Measurements from ENCODE around the gene GSN. TPM values are rescaled to one million over a fixed set of nuclear protein-coding genes. Genes with fewer than 3 reads are reported as not detected.

GSN gene
- total and polyA plus RNA-seq, 5 donors from 2014 or later: 2.7 to 12.1 (median 5.2) TPM

DNA sequence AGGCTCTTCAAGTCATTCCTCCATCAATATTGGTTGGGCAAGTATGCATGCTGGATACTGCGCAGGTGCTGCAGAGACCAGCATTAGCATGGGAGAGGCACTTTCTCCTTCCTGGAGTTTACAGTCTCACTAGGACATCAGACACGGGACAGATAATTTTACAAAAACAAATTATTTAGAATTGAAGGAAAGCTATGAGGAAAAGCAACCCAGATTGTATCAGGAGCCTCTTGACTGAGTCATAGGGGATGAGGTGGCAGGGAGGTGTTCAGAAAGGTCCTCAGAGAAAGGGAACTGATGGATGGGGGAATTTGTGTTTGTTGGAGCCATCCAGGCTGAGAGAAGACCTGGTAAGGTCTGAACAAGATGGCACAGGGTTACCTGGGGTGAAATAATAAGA lies 41.8 kb upstream of the GSN start:
- no peak overlapping the region for H3K4me3 ChIP-seq (ENCODE audit: low read depth, low read length)
- H3K27ac Mint-ChIP-seq: peak overlapping the region in 1 of 3 donors; percentile 17
- no peak overlapping the region for H3K4me3 Mint-ChIP-seq
- no peaks in the 10 kb centered on the region for H3K27me3 ChIP-seq (ENCODE audit: control insufficient read depth, insufficient read depth, low read length)
- no peak overlapping the region for H3K27ac ChIP-seq (ENCODE audit: insufficient read depth, low read length, poor library complexity, severe bottlenecking)
- ATAC-seq (ENCODE audit: low read depth in 2 of 2) (no peak), DNase-seq (no peak)
- H3K9me3 Mint-ChIP-seq: no peaks in the 10 kb centered on the region
- H3K36me3 ChIP-seq (ENCODE audit: control insufficient read depth, insufficient read depth, low read length): no peaks in the 10 kb centered on the region
- H3K27me3 Mint-ChIP-seq: no peaks in the 10 kb centered on the region
- peaks cover 0 to 3% (median 0%) of the 10 kb centered on the region in 4 donors for H3K4me1 Mint-ChIP-seq
- no peaks in the 10 kb centered on the region for H3K9me3 ChIP-seq (ENCODE audit: control insufficient read depth in 2 of 2, low read length in 2 of 2)
- no peaks in the 10 kb centered on the region for H3K4me1 ChIP-seq (ENCODE audit: control insufficient read depth, insufficient read depth, low read length, poor library complexity, severe bottlenecking)
- peaks cover 8% of the 10 kb centered on the region for H3K36me3 Mint-ChIP-seq

DNA sequence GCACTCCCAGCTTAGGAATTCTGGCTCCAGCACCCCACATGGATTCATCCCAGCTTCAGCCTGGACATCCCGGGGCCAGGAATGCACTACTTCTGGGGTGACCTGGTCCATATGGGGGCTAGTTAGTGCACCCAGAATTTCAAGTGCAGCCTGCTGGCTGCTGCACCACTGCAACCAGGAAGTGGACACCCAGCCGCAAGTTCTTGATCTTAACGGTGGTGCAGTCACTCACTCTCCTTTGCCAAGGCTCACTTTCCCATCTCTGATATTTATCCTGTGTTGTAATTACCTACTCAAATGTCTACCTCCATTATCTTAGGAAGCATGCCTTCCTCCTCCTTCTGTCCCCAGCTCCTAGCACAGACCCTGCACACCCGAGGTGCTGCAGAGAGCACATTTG lies 40.1 kb upstream of the GSN start:
- peaks cover 0 to 2% (median 0%) of the 10 kb centered on the region in 7 donors for H3K9me3 Mint-ChIP-seq
- H3K27ac Mint-ChIP-seq: no peak overlapping the region
- H3K36me3 Mint-ChIP-seq: peaks cover 17% of the 10 kb centered on the region

DNA sequence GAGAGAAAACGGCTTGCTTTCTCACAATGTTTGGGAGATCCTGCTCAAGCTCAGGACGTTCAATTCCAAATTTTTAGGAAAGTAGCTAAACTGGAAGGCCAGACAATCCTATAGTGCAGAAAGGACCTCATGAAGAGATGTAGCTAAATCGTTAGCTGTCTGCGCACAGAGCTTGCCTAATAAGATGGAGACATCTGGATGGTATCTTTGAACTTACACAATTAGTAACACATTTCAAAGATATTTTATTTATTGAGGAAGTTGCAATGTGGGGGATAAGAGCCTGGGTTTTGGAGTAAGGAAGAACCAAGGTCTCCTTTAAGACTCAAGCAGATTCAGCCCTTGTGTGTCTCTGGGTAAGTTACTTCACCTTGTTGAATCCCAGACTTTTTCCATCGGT lies 37.7 kb upstream of the GSN start:
- ATAC-seq (ENCODE audit: low read depth in 2 of 2) (no peak), DNase-seq (no peak)
- Mint-ChIP-seq H3K4me3 (no peak overlapping the region), H3K36me3 (peaks cover 24% of the 10 kb centered on the region), H3K9me3 (peaks cover 0 to 2% (median 0%) of the 10 kb centered on the region in 7 donors), H3K27me3 (no peaks in the 10 kb centered on the region), H3K4me1 (no peaks in the 10 kb centered on the region), H3K27ac (no peak overlapping the region)
- H3K27ac ChIP-seq (ENCODE audit: insufficient read depth, low read length, poor library complexity, severe bottlenecking): no peak overlapping the region
- H3K9me3 ChIP-seq (ENCODE audit: control insufficient read depth in 2 of 2, low read length in 2 of 2): no peaks in the 10 kb centered on the region
- H3K4me3 ChIP-seq (ENCODE audit: low read depth, low read length): no peak overlapping the region
- H3K4me1 ChIP-seq (ENCODE audit: control insufficient read depth, insufficient read depth, low read length, poor library complexity, severe bottlenecking): no peaks in the 10 kb centered on the region
- H3K36me3 ChIP-seq (ENCODE audit: control insufficient read depth, insufficient read depth, low read length): peaks cover 5% of the 10 kb centered on the region
- H3K27me3 ChIP-seq (ENCODE audit: control insufficient read depth, insufficient read depth, low read length): no peaks in the 10 kb centered on the region

More for the DNA sequence above, 40.1 kb upstream of the GSN start:
- no peaks in the 10 kb centered on the region for H3K4me1 ChIP-seq (ENCODE audit: control insufficient read depth, insufficient read depth, low read length, poor library complexity, severe bottlenecking)
- H3K4me1 Mint-ChIP-seq: peaks cover 0 to 2% (median 0%) of the 10 kb centered on the region in 4 donors
- DNase-seq (no peak), ATAC-seq (ENCODE audit: low read depth in 2 of 2) (no peak)
- H3K27ac ChIP-seq (ENCODE audit: insufficient read depth, low read length, poor library complexity, severe bottlenecking): no peak overlapping the region
- H3K9me3 ChIP-seq (ENCODE audit: control insufficient read depth in 2 of 2, low read length in 2 of 2): no peaks in the 10 kb centered on the region
- no peak overlapping the region for H3K4me3 ChIP-seq (ENCODE audit: low read depth, low read length)
- H3K27me3 Mint-ChIP-seq: no peaks in the 10 kb centered on the region
- H3K4me3 Mint-ChIP-seq: no peak overlapping the region
- peaks cover 5% of the 10 kb centered on the region for H3K36me3 ChIP-seq (ENCODE audit: control insufficient read depth, insufficient read depth, low read length)
- H3K27me3 ChIP-seq (ENCODE audit: control insufficient read depth, insufficient read depth, low read length): no peaks in the 10 kb centered on the region

DNA sequence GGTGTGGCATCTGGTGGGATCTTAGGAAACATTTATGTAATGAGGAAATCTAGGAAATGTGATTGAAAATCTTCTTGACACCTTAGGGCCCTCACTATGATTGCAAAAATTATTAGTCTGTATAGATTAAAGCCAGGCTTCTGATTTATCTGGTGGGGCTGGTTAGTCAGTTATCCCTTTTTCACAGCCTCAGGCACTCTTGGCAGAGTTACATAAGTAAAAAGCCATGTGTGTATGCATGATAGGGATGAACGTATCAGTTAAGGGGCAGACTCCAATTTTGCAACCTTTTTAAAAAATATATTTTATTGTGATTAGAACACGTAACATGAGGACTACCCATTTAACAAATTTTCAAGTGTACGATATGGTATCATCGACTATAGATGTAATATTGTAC lies 35.7 kb upstream of the GSN start:
- Mint-ChIP-seq H3K27me3 (no peaks in the 10 kb centered on the region), H3K9me3 (peaks cover 0 to 2% (median 0%) of the 10 kb centered on the region in 7 donors), H3K27ac (no peak overlapping the region), H3K4me1 (peaks cover 0 to 3% (median 0%) of the 10 kb centered on the region in 4 donors), H3K36me3 (peaks cover 31% of the 10 kb centered on the region), H3K4me3 (no peak overlapping the region)
- peaks cover 5% of the 10 kb centered on the region for H3K36me3 ChIP-seq (ENCODE audit: control insufficient read depth, insufficient read depth, low read length)
- H3K27me3 ChIP-seq (ENCODE audit: control insufficient read depth, insufficient read depth, low read length): no peaks in the 10 kb centered on the region
- H3K9me3 ChIP-seq (ENCODE audit: control insufficient read depth in 2 of 2, low read length in 2 of 2): no peaks in the 10 kb centered on the region
- no peak for ATAC-seq (ENCODE audit: low read depth in 2 of 2)
- H3K4me3 ChIP-seq (ENCODE audit: low read depth, low read length): no peak overlapping the region
- H3K4me1 ChIP-seq (ENCODE audit: control insufficient read depth, insufficient read depth, low read length, poor library complexity, severe bottlenecking): no peaks in the 10 kb centered on the region
- no peak for DNase-seq
- H3K27ac ChIP-seq (ENCODE audit: insufficient read depth, low read length, poor library complexity, severe bottlenecking): no peak overlapping the region

DNA sequence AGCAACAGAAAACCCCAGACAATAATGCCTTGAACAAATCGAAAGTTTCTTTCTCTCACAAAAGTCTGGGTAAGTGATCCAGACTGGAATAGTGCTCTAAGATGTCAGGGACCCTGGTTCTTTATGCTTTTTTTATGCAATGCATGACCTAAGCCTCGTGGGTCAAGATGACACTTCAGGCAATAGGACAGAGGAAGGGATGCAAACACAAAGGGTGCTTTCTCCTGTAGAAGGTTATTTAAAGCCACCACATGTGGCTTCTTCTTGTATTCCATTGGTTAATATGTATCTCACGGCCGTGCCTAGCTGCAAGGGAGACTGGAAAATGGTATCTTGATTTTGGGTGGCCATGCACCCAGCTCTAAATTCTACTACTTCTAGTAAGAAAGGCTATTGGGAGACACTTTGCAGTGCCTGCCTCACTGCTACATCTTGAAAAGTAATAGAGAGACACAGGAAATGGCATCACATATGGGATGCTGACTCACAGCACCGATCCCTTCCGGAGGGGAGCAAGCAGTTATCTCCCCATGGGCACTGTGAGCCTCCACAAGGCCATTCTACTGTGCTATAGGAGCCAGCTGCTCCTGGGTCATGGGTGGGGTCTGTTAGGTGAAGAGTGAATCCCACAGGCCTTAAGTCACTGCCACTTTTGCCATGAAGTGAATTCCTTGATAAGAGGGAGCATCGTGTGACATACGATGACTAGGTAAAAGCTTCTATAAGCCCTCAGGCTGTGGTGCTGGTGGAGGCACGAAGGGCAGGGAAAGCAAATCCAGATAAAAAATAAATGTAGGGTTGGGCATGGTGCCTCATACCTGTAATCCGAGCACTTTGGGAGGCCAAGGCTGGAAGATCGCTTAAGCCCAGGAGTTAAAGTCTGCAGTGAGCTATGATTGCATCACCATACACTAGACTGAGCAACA lies 33.8 kb upstream of the GSN start:
- Mint-ChIP-seq H3K9me3 (peaks cover 0 to 2% (median 0%) of the 10 kb centered on the region in 7 donors), H3K4me1 (peaks cover 0 to 3% (median 0%) of the 10 kb centered on the region in 4 donors), H3K4me3 (no peak overlapping the region), H3K27ac (no peak overlapping the region), H3K36me3 (peaks cover 27% of the 10 kb centered on the region), H3K27me3 (no peaks in the 10 kb centered on the region)
- Histone ChIP-seq H3K9me3 (ENCODE audit: control insufficient read depth in 2 of 2, low read length in 2 of 2) (no peaks in the 10 kb centered on the region), H3K27ac (ENCODE audit: insufficient read depth, low read length, poor library complexity, severe bottlenecking) (no peak overlapping the region), H3K4me3 (ENCODE audit: low read depth, low read length) (no peak overlapping the region), H3K4me1 (ENCODE audit: control insufficient read depth, insufficient read depth, low read length, poor library complexity, severe bottlenecking) (no peaks in the 10 kb centered on the region), H3K36me3 (ENCODE audit: control insufficient read depth, insufficient read depth, low read length) (peaks cover 5% of the 10 kb centered on the region), H3K27me3 (ENCODE audit: control insufficient read depth, insufficient read depth, low read length) (no peaks in the 10 kb centered on the region)
- no peak for DNase-seq
- ATAC-seq (ENCODE audit: low read depth in 2 of 2): no peak

DNA sequence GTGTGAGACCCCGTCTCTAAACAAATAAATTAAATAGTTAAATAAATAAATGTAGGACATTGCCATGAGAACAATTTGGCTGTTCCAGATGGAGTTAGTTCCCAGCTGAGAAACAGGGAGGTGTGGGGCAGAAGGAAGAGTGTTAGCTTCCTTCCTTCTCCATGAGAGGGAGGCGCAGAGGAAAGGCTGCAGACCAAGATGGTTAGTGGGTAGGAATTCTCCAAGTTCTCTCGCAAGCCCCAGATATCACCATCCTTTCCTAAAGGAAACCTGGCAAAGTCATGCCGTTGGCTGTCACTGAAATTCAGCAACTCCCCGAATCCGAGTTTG lies 33.2 kb upstream of the GSN start:
- DNase-seq (no peak), ATAC-seq (ENCODE audit: low read depth in 2 of 2) (no peak)
- Histone ChIP-seq H3K36me3 (ENCODE audit: control insufficient read depth, insufficient read depth, low read length) (peaks cover 5% of the 10 kb centered on the region), H3K27ac (ENCODE audit: insufficient read depth, low read length, poor library complexity, severe bottlenecking) (no peak overlapping the region), H3K27me3 (ENCODE audit: control insufficient read depth, insufficient read depth, low read length) (no peaks in the 10 kb centered on the region), H3K9me3 (ENCODE audit: control insufficient read depth in 2 of 2, low read length in 2 of 2) (no peaks in the 10 kb centered on the region), H3K4me3 (ENCODE audit: low read depth, low read length) (no peak overlapping the region), H3K4me1 (ENCODE audit: control insufficient read depth, insufficient read depth, low read length, poor library complexity, severe bottlenecking) (no peaks in the 10 kb centered on the region)
- Mint-ChIP-seq H3K4me3 (no peak overlapping the region), H3K27me3 (no peaks in the 10 kb centered on the region), H3K9me3 (peaks cover 0 to 2% (median 0%) of the 10 kb centered on the region in 7 donors), H3K36me3 (peaks cover 27% of the 10 kb centered on the region), H3K4me1 (peaks cover 0 to 3% (median 0%) of the 10 kb centered on the region in 4 donors), H3K27ac (no peak overlapping the region)

DNA sequence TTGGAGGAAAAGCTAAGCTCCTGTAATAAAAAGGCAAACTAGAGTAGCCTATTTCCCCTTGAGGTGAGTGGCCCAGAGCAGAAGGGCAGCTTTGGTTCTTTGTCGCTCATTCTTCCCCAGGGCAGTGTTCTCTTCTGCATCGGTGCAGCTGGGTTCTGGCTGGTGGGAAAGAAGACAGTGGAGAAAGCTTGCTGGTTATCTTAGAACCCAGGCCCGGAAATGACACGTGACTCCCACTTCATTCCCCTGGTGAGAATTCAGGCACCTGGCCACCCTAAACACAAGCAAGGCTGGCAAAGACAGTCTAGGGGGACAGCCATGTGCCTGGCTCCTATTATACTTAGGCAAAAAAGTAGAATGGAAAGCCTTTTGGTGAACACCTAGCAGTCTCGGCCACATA lies 32.5 kb upstream of the GSN start:
- Histone ChIP-seq H3K27ac (ENCODE audit: insufficient read depth, low read length, poor library complexity, severe bottlenecking) (no peak overlapping the region), H3K27me3 (ENCODE audit: control insufficient read depth, insufficient read depth, low read length) (no peaks in the 10 kb centered on the region), H3K4me1 (ENCODE audit: control insufficient read depth, insufficient read depth, low read length, poor library complexity, severe bottlenecking) (no peaks in the 10 kb centered on the region), H3K4me3 (ENCODE audit: low read depth, low read length) (no peak overlapping the region), H3K36me3 (ENCODE audit: control insufficient read depth, insufficient read depth, low read length) (peaks cover 5% of the 10 kb centered on the region), H3K9me3 (ENCODE audit: control insufficient read depth in 2 of 2, low read length in 2 of 2) (no peaks in the 10 kb centered on the region)
- H3K4me3 Mint-ChIP-seq: no peak overlapping the region
- H3K27ac Mint-ChIP-seq: no peak overlapping the region
- H3K36me3 Mint-ChIP-seq: peaks cover 31% of the 10 kb centered on the region
- H3K4me1 Mint-ChIP-seq: peaks cover 0 to 3% (median 0%) of the 10 kb centered on the region in 4 donors
- H3K27me3 Mint-ChIP-seq: no peaks in the 10 kb centered on the region
- ATAC-seq (ENCODE audit: low read depth in 2 of 2) (no peak), DNase-seq (no peak)
- H3K9me3 Mint-ChIP-seq: peaks cover 0 to 2% (median 0%) of the 10 kb centered on the region in 7 donors

DNA sequence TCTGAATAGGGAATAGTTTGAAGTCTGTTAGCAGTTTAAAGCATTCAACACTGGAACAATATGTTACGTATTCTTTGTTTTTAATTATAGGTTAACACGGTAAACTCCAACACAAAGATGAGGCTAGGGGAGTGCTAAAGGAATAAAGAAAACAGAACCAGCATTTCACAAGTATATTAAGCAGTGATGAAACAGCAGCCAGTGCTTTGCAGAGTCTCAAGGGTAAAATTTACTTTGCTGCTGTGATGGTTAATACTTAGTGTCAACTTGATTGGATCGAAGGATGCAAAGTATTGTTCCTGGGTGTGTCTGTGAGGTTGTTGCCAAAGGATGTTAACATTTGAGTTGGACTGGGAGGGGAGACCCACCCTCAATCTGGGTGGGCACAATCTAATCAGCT lies 30.0 kb upstream of the GSN start:
- ATAC-seq (ENCODE audit: low read depth in 2 of 2) (no peak), DNase-seq (no peak)
- no peaks in the 10 kb centered on the region for H3K4me1 ChIP-seq (ENCODE audit: control insufficient read depth, insufficient read depth, low read length, poor library complexity, severe bottlenecking)
- H3K36me3 Mint-ChIP-seq: peaks cover 22% of the 10 kb centered on the region
- H3K4me1 Mint-ChIP-seq: peaks cover 0 to 3% (median 0%) of the 10 kb centered on the region in 4 donors
- H3K27ac ChIP-seq (ENCODE audit: insufficient read depth, low read length, poor library complexity, severe bottlenecking): no peak overlapping the region
- H3K36me3 ChIP-seq (ENCODE audit: control insufficient read depth, insufficient read depth, low read length): no peaks in the 10 kb centered on the region
- no peaks in the 10 kb centered on the region for H3K27me3 Mint-ChIP-seq
- H3K9me3 ChIP-seq (ENCODE audit: control insufficient read depth in 2 of 2, low read length in 2 of 2): no peaks in the 10 kb centered on the region
- no peaks in the 10 kb centered on the region for H3K27me3 ChIP-seq (ENCODE audit: control insufficient read depth, insufficient read depth, low read length)
- H3K9me3 Mint-ChIP-seq: peaks cover 0 to 1% (median 0%) of the 10 kb centered on the region in 7 donors
- no peak overlapping the region for H3K4me3 ChIP-seq (ENCODE audit: low read depth, low read length)
- H3K4me3 Mint-ChIP-seq: no peak overlapping the region
- H3K27ac Mint-ChIP-seq: no peak overlapping the region
